HS-5 (cell line): ENCODE results near the gene KRT12.
"Not testable (repeated sequence)": the region's sequence is repeated elsewhere in the genome, so short reads cannot be mapped to it uniquely, and the experiment has no call there.

Source experiments
- DNase-seq: peaks from one replicate; pipeline ENCODE4 v3.0.0-alpha.2; 2012; ENCODE audit warnings: low read depth

Gene KRT12

GRCh38 chr17:40883626-40884334, 16.8 kb upstream of the KRT12 start:
- no peak for DNase-seq

GRCh38 chr17:40883031-40883430, 16.0 kb upstream of the KRT12 start:
- DNase-seq, result no peak

DNA sequence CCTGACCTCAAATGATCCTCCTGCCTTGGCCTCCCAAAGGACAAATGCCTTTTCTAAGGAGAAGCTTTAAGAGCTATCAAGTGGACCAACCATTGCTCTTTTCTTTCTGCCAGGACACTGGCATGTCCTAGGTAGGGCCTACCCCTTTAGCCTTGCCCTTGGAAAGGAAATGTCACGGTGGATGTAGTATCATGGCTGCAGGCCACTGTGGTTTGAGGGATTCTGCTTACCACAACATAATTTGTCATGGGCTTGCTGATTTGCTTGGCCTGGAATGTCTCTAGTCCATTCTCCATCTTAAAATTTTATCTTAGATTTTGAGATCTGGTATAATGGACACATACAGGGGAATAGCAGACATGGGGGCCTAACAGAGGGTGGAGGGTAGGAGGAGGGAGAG, 12.0 kb upstream of the KRT12 start:
- DNase-seq, result no peak

GRCh38 chr17:40878044-40878443, 11.0 kb upstream of the KRT12 start:
- DNase-seq, result no peak

DNA sequence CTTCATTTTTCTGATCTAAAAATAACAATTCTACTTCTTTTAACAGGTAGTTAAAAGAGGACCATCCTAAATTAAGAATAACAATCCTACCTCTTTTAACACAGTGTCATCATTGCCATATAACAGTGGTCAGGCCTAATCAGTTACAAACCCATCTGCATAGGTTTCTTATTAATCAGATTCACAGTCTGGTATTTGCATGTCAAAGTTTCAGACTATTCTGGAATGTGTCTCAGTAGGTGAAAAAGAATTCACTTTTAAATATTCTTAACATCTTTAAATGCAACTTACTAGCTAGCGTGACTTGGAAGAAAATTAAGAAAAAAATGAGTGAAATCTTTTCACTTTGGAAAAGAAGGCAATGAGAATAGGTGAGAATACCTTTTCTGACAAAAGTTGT, 6.8 kb upstream of the KRT12 start:
- no peak for DNase-seq

GRCh38 chr17:40873255-40873654, 6.2 kb upstream of the KRT12 start:
- DNase-seq, result no peak

DNA sequence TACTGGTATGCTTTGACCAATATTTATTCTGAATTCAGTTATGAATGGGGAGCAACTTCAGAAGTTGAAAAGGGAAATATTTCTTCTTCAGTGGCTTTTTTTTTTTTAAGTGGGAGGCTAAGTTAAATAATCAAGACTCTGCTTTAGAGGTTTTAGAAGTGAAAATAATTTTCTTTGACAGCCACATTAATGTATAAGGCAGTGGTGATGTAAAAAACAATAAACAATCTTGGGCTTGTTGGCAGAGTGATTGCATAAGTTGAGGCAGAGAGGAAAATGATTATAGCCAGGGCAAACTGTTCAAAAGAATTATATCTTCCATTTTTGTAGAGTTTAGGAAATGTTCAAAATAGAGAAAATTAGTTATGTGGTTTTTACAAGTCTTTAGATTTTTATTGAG, 5.4 kb upstream of the KRT12 start:
- DNase-seq, result no peak

DNA sequence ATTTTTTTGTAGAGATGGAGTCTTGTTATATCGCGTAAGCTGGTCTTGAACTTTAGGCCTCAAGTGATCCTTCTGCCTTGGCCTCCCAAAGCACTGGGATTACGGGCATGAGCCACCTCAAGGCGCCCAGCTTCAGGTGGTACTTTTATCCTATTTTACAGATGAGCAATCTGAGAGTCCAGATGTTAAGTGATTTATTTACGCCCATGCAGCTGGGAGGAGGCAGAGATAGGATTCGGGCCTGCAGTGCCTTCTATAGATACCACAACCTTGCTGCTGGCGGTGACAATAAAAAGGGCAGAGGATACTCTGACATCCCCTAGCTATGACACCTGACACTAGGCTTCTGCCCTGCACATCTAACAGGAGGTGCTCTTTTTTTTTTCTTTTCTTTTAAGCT, 4.3 kb upstream of the KRT12 start:
- DNase-seq, result no peak

GRCh38 chr17:40870136-40870535, 3.1 kb upstream of the KRT12 start:
- no peak for DNase-seq

DNA sequence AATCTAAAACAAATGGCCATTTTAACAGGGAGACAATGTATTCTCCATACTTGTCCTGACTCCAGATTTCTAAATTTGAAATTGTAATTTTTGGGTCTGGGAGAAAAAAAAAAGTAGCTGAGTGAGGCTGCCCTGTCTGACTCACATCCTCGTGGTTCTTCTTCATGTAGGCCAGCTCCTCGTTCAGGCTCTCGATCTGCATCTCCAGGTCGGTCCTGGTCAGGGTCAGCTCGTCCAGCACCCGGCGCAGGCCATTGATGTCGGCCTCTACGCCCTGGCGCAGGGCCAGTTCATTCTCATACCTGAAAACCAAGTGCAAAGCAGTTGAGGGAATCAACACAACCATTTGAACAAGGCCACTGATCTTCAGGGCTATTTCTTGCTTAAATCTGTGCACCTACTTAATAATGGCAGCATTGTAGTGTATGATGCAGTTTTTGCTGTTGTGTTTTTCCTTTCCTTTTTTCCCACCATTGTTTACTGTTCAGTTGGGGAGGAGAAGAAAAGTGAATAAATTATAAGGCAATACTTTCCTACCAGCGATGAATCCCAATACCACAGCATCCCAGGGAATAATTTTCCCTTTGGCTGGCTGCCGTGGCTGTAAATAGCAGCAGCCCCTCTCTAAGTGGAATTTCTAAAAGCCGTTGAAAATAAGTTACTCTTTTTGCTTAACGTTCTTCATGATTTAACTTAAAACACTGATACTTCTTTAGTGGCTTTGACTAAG, 2.2 kb downstream of the KRT12 start:
- DNase-seq, result no peak

- no peak for DNase-seq
These were observed 3.9 kb downstream of the KRT12 start for GRCh38 chr17:40862985-40863733.

DNA sequence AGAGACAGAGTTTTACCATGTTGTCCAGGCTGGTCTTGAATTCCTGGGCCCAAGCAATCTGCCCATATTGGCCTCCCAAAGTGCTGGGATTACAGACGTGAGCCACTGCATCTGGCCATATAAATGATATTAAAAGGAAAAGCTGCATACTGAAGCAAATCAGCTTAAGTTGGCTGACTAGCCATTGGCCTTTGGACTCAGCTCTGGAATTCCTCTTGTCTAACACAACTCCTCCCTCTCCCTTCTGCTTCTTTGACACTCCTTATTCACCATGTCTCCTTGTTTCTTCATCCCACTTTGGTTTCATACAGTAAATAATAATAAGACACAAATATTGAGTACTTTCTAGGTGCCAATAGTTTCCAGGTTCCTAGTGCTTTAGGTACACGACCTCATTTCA, 7.5 kb downstream of the KRT12 start:
- DNase-seq, result no peak

- not testable (repeated sequence) for DNase-seq
These were observed 8.4 kb downstream of the KRT12 start for GRCh38 chr17:40858667-40859066.

DNA sequence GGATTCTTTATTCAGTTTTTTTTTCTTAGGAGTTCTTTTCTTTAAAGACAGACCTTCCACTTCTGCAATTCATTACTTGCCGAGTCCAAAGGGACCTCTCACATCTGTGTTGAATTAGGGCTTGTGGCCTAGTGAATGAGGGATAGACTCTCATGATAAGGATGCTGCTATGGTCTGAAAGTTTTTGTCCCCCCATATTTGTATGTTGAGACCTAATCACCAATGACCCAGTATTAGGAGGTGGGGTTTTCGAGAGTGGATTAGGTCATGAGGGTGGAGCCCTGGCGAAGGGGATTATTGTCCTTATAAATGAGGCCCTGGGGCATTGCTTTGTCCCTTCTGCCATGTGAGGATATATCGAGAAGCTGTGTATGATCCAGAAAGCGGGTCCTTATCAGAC, 9.5 kb downstream of the KRT12 start:
- peak; percentile 20 for DNase-seq

- peak; percentile 75 for DNase-seq
These were observed 12.7 kb downstream of the KRT12 start for GRCh38 chr17:40854175-40854814.

DNA sequence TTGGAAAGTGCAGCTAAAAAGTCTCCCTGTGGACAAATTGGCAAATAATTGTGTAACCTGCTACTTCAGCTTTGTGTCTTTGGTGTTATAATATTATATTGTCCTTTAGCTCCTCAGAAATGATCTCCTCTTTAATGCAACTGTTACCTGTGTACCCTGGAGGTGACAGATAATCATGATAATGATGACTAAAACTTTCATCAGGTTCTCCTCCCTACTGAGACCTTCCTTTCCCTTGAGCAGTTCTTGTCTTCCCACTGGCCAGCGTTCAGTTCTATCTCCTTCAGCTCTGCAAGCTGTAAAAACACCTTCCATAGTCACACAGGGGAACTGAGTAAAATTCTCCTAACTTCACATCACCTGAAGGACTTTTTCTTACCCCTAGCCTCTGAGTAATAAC, 14.7 kb downstream of the KRT12 start:
- no peak for DNase-seq

DNA sequence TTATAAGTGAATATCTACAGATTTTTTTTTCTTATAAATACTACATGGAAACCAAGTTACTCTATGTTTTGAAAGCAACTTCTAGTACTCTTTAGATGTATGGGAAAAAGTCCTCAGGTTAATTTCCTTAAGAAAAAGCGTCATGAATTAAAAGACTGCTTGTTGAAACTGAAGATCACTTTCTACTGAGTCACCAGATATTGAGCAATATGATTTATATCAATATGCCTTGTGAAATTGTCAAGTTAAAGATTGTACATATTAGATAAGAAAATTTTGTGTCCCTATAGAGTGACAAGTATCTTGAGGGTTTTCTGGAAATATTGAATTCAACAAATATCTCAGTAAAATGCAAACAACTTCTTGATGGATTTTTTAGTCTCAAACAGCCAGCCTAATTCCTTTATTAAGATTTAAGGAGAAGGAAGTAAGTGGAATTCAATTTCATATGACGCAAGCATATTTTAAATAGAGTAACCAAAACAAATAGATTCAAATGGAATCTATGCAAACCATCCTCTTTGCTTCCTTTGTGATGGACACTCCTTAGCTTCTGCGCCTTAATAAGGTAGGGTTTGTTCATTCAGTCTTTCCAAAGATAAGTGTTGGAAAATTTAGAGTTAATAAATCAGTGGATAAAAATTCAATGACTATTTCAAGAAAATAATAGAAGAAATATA, 16.6 kb downstream of the KRT12 start:
- peak; percentile 33 for DNase-seq

GRCh38 chr17:40849723-40850122, 17.3 kb downstream of the KRT12 start:
- DNase-seq, result no peak

DNA sequence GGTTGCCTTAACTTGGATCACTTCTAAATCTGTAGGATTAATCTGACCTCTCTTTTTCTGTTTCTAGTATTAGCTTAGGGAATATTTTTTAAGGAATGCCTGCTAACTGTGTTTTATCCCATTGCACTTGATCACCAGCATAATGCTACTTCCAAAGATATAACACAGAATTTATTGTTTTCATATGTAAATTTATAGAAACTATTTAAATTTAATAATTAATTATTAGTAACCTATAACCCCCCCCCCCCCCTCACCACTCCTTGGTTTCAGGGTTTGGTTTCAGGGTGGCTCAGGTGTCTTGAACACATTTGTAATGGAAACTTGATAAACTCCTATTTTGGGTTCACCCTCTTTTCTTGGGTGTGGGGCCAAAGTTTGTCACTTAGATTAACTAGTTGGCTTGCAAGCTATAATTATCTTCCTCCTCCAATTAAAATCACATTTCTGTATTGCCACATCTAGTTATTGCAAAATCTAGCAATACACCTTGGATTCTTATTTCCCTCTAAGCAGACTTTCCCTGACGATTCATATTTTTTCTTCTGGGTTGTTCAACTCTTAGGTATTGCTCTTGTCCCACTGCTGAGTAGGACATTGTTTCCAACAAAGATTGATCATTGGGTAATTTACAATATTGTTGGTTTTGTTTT, 18.3 kb downstream of the KRT12 start:
- DNase-seq, result no peak

- no peak for DNase-seq
These were observed 20.4 kb downstream of the KRT12 start for GRCh38 chr17:40846515-40847144.

DNA sequence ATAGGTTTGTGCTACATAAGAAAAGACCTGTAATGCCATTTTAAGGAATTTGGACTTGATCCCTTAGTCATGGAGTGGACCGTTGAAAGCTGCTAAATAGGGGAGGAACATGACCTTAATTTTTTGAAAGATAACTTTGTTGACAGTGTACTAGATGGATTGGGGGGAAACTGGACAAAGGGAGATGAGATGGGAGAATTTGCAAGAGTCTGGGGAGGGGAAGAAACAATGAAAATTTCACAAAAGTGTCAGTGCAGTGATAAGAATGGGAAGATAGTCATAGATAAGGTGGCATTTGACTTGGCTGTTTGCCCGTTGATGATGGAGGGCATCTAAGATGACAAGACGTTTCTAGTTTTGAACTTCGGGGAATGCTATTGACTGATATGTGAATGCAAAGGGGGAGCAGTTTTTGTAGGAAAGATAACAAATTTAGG, 22.3 kb downstream of the KRT12 start:
- no peak for DNase-seq
